GM12878 (cell line): ENCODE results near the gene NCKAP5. TPM values are rescaled to one million over a fixed set of nuclear protein-coding genes. Genes with fewer than 3 reads are reported as not detected.

Source experiments
- ATAC-seq: fragments of 200-7000 bp; cut with Tn5 transposase; 3 replicates; pipeline ENCODE4 v1.9.1; 2020; ENCODE audit warnings: mild to moderate bottlenecking, moderate library complexity
- BruUV-seq: library from RNA; stranded (reverse); fragments of 400-500 nt; replicated peaks from 2 replicates; lab custom pipeline; 2021; lab: Mats Ljungman, UMichigan
- CTCF ChIA-PET: fragments of 300-600 bp; sonication (Branson Sonifier 250); formaldehyde crosslinking; extraction: SDS; loops from one replicate; lab custom pipeline; 2021; ENCODE audit warnings: inconsistent platforms; lab: Yijun Ruan, JAX
- POLR2A ChIA-PET: fragments of 350-600 bp; formaldehyde crosslinking; extraction: SDS; loops from one replicate; lab custom pipeline; 2021; ENCODE audit warnings: inconsistent platforms; lab: Charles Lee
- RAD21 ChIA-PET: fragments of 300-600 bp; sonication (Branson Sonifier 250); formaldehyde crosslinking; loops from one replicate; lab custom pipeline; 2023; ENCODE audit warnings: antibody characterized with exemption; ENCODE audit not compliant: unreplicated experiment; lab: Charles Lee
- SMC1A ChIA-PET: fragments of 300-600 bp; sonication (Branson Sonifier 250); formaldehyde crosslinking; loops from one replicate; lab custom pipeline; 2023; ENCODE audit not compliant: unreplicated experiment, uncharacterized antibody; lab: Charles Lee
- DNase-seq: peaks from one replicate; pipeline ENCODE4 v3.0.0-alpha.2; 2011; ENCODE audit warnings: low read depth, low spot score
- FAIRE-seq: peaks from 3 replicates; lab custom pipeline; 2011; peaks lifted over from hg19 to GRCh38; lab: Jason Lieb, UNC
- H2AFZ ChIP-seq: 2 replicates; pipeline ENCODE4 v1.6.0; 2011; ENCODE audit warnings: low read depth, low read length, control low read depth; ENCODE audit not compliant: control insufficient read depth
- H3K27ac ChIP-seq: 2 replicates; pipeline ENCODE4 v1.5.1; 2011; ENCODE audit warnings: control low read depth; ENCODE audit not compliant: control insufficient read depth, insufficient read depth
- H3K27me3 ChIP-seq, 2 experiments: replicated peaks in 1 of 2; 2 replicates each; pipeline versions ENCODE4 v1.6.0 to v1.6.1; 2011; ENCODE audit warnings: low read length in 1 of 2; ENCODE audit not compliant: control insufficient read depth in 2 of 2, insufficient read depth in 2 of 2
- H3K36me3 ChIP-seq, 2 experiments: 2 replicates each; pipeline ENCODE4 v1.5.1; 2011; ENCODE audit warnings: low read length in 1 of 2; ENCODE audit not compliant: control insufficient read depth in 2 of 2, insufficient read depth in 2 of 2
- H3K4me1 ChIP-seq: 2 replicates; pipeline ENCODE4 v1.6.1; 2011; ENCODE audit warnings: mild to moderate bottlenecking, low read length, moderate library complexity, mixed read lengths; ENCODE audit not compliant: control insufficient read depth, insufficient read depth
- H3K4me2 ChIP-seq: 2 replicates; pipeline ENCODE4 v1.6.0; 2011; ENCODE audit warnings: control low read depth; ENCODE audit not compliant: control insufficient read depth, insufficient read depth
- H3K4me3 ChIP-seq: fragments of 200-600 bp; sonication (generic); 2 replicates; pipeline ENCODE4 v1.5.1; 2016
- H3K79me2 ChIP-seq: 2 replicates; pipeline ENCODE4 v1.6.0; 2011; ENCODE audit warnings: low read length; ENCODE audit not compliant: control insufficient read depth, insufficient read depth
- H3K9ac ChIP-seq: 2 replicates; pipeline ENCODE4 v1.8.0; 2011; ENCODE audit warnings: low read length, control low read depth, mixed read lengths; ENCODE audit not compliant: control insufficient read depth, insufficient read depth
- H3K9me3 ChIP-seq: replicated peaks from 3 replicates; pipeline ENCODE4 v1.5.1; 2011; ENCODE audit warnings: mild to moderate bottlenecking, low read length; ENCODE audit not compliant: control insufficient read depth, insufficient read depth
- H4K20me1 ChIP-seq: 2 replicates; pipeline ENCODE4 v1.6.0; 2011; ENCODE audit not compliant: control insufficient read depth, insufficient read depth
- ATF2 ChIP-seq: IDR thresholded peaks from 2 replicates; pipeline ENCODE4 v1.6.1; 2012; ENCODE audit warnings: low read length, inconsistent platforms
- BACH1 ChIP-seq: fragments of 450-650 bp; IDR thresholded peaks from 2 replicates; pipeline ENCODE4 v1.6.1; 2017; ENCODE audit warnings: mild to moderate bottlenecking, borderline replicate concordance
- E2F8 ChIP-seq: fragments of 450-650 bp; IDR thresholded peaks from 2 replicates; pipeline ENCODE4 v1.6.1; 2018; ENCODE audit warnings: mild to moderate bottlenecking, low read depth, moderate library complexity; ENCODE audit not compliant: partially characterized antibody
- HCFC1 ChIP-seq: fragments of 150-350 bp; IDR thresholded peaks from 2 replicates; pipeline ENCODE4 v1.6.1; 2014; ENCODE audit warnings: low read length
- HDAC6 ChIP-seq: fragments of 200-600 bp; sonication (generic); IDR thresholded peaks from one replicate; pipeline ENCODE4 v1.8.0; 2017; ENCODE audit warnings: antibody characterized with exemption; ENCODE audit not compliant: unreplicated experiment
- IRF4 ChIP-seq: IDR thresholded peaks from 2 replicates; pipeline ENCODE4 v1.6.1; 2011; ENCODE audit warnings: low read depth, low read length
- KLF5 ChIP-seq: fragments of 450-650 bp; IDR thresholded peaks from 2 replicates; pipeline ENCODE4 v1.6.1; 2014; ENCODE audit warnings: mild to moderate bottlenecking; ENCODE audit not compliant: partially characterized antibody
- MAX ChIP-seq: IDR thresholded peaks from 2 replicates; pipeline ENCODE4 v1.6.1; 2012; ENCODE audit warnings: low read depth, low read length, improper control_type of control experiment
- PML ChIP-seq: IDR thresholded peaks from 2 replicates; pipeline ENCODE4 v1.6.1; 2012; ENCODE audit warnings: low read length, inconsistent platforms
- RUNX3 ChIP-seq: IDR thresholded peaks from 2 replicates; pipeline ENCODE4 v1.6.1; 2012; ENCODE audit warnings: low read length, inconsistent platforms
- SRF ChIP-seq, 2 experiments: IDR thresholded peaks; 2 replicates each; pipeline ENCODE4 v1.6.1; 2011; ENCODE audit warnings: low read depth in 2 of 2, low read length in 2 of 2, mild to moderate bottlenecking in 1 of 2, moderate library complexity in 1 of 2
- USF1 ChIP-seq: IDR thresholded peaks from 2 replicates; pipeline ENCODE4 v1.6.1; 2011; ENCODE audit warnings: borderline replicate concordance, low read depth, mild to moderate bottlenecking, moderate library complexity, mixed read lengths, low read length; ENCODE audit not compliant: insufficient read depth; ENCODE audit errors: extremely low read length
- ZNF217 ChIP-seq: fragments of 450-650 bp; IDR thresholded peaks from 2 replicates; pipeline ENCODE4 v1.6.1; 2017; ENCODE audit warnings: antibody characterized with exemption, mild to moderate bottlenecking
- WGBS: methylation state at CpG from one replicate; pipeline ENCODE4 v1.1.6; 2016; ENCODE audit warnings: low lambda C conversion rate; ENCODE audit not compliant: insufficient replicate concordance, insufficient coverage; ENCODE audit errors: missing lambda C conversion rate; 5-methylcytosine and 5-hydroxymethylcytosine counted together
- in situ Hi-C: fragments of 300-500 bp; cut with MboI; formaldehyde crosslinking; loops from 9 replicates; pipeline ENCODE4 v1.14.3; 2018; ENCODE audit warnings: mixed read lengths
- intact Hi-C: fragments of 100-400 bp; cut with micrococcal nuclease; formaldehyde crosslinking; loops from one replicate; pipeline ENCODE4 v1.14.2; 2022; ENCODE audit not compliant: unreplicated experiment
- polyA plus RNA-seq, 11 experiments: library from polyadenylated mRNA; depleted of rRNA in 4 of 11; unstranded in 6 of 11; stranded (reverse) in 5 of 11; fragments of >200 nt; fragmentation: Nextera tagmentation in 4 of 11; fragmentation: Illumina TruSeq in 1 of 11; extraction: Ambion mirVana in 4 of 11; extraction: Trizol in 1 of 11; gene quantifications; 1 replicate in 1 of 11; 2 replicates in 10 of 11; pipeline versions ENCODE4 v1.2.1 to v1.2.3, GENCODE V29; 2011 to 2016; ENCODE audit warnings: inconsistent platforms in 2 of 11, missing spikeins in 2 of 11, low read depth in 1 of 11
- total RNA-seq, 4 experiments: library from RNA; depleted of rRNA in 3 of 4; stranded (reverse); fragments of >200 nt in 3 of 4; fragmentation: Illumina TruSeq in 1 of 4; extraction: Trizol in 1 of 4; gene quantifications; 2 replicates each; pipeline versions ENCODE4 v1.2.1 to v1.2.3, GENCODE V29; 2013 to 2021

The NCKAP5 gene
- total and polyA plus RNA-seq, 10 of the 15 experiments (the other 5 are each of a cell fraction or from before 2014, with no cell fraction given): 0.06 to 0.44 (median 0.16) TPM

- H3K36me3 ChIP-seq: no peaks in the 10 kb centered on the region
- ATAC-seq: no peak
- ChIA-PET POLR2A (no interaction called here), RAD21 (no interaction called here), SMC1A (no interaction called here), CTCF (no interaction called here)
- no peaks in the 10 kb centered on the region for H3K4me1 ChIP-seq
- BruUV-seq: no TSS peak
- no peaks in the 10 kb centered on the region for H3K79me2 ChIP-seq
- TF ChIP-seq HDAC6 (no peak), KLF5 (no peak), RUNX3 (no peak), ZNF217 (no peak), IRF4 (no peak), ATF2 (no peak), SRF (IDR thresholded peaks at IDR 0.05; ENCODE audit: low read depth in 2 of 2, low read length in 2 of 2) (no peak), BACH1 (no peak)
- no peak overlapping the region for H2AFZ ChIP-seq
- H3K27ac ChIP-seq: no peak overlapping the region
- H3K9ac ChIP-seq: no peak overlapping the region
- H4K20me1 ChIP-seq: no peaks in the 10 kb centered on the region
- DNase-seq: no peak
- H3K27me3 ChIP-seq: no peaks in the 10 kb centered on the region
- H3K4me3 ChIP-seq: no peak overlapping the region
- WGBS: 0% methylated on average over 1 of the region's 1 CpG
- H3K9me3 ChIP-seq: no peaks in the 10 kb centered on the region
- no peak overlapping the region for H3K4me2 ChIP-seq
- in situ Hi-C loops: no loop called here
- intact Hi-C loops: no loop called here
- no peak for FAIRE-seq
Measured at GRCh38 chr2:133338224-133338623, 230.0 kb downstream of the NCKAP5 start.

- no peaks in the 10 kb centered on the region for H3K9me3 ChIP-seq
- H3K27me3 ChIP-seq: no peaks in the 10 kb centered on the region
- RAD21 ChIA-PET: no interaction called here
- no peak overlapping the region for H2AFZ ChIP-seq
- POLR2A ChIA-PET: interaction anchor here (0.6 kb wide), 1 partner anchor 9 kb away, joined by 3 read pairs; no protein-coding TSS in a partner anchor
- no peak overlapping the region for H3K9ac ChIP-seq
- WGBS: 25% methylated on average over 3 of the region's 3 CpGs
- no peaks in the 10 kb centered on the region for H3K4me1 ChIP-seq
- H3K79me2 ChIP-seq: no peaks in the 10 kb centered on the region
- intact Hi-C loops (no loop called here), in situ Hi-C loops (no loop called here)
- no peak overlapping the region for H3K4me2 ChIP-seq
- H4K20me1 ChIP-seq: no peaks in the 10 kb centered on the region
- DNase-seq (no peak), FAIRE-seq (no peak), ATAC-seq (no peak)
- BruUV-seq: no TSS peak
- SMC1A ChIA-PET: no interaction called here
- no peaks in the 10 kb centered on the region for H3K36me3 ChIP-seq
- no peak overlapping the region for H3K27ac ChIP-seq
- CTCF ChIA-PET: no interaction called here
- H3K4me3 ChIP-seq: no peak overlapping the region
- TF ChIP-seq HCFC1 (no peak), MAX (no peak), E2F8 (no peak), USF1 (no peak), PML (no peak)
Measured at GRCh38 chr2:133334923-133335322, 233.3 kb downstream of the NCKAP5 start.
